ENCODE data around the gene ANKRD13D. TPM values are rescaled to one million over a fixed set of nuclear protein-coding genes. Genes with fewer than 3 reads are reported as not detected.

The ANKRD13D gene
- polyA plus RNA-seq, 1 donor: 38.8 TPM

- H3K36me3 ChIP-seq (ENCODE audit: control insufficient read depth, insufficient read depth, low read length): peaks cover 35% of the 10 kb centered on the region
- DNase-seq: no peak
Measured at GRCh38 chr11:67298786-67299185, 9.7 kb downstream of the ANKRD13D start.

GRCh38 chr11:67299471-67300191 lies 10.5 kb downstream of the ANKRD13D start:
- no peak overlapping the region for H3K4me3 ChIP-seq (ENCODE audit: low read length)
- H3K36me3 ChIP-seq (ENCODE audit: control insufficient read depth, insufficient read depth, low read length): peaks cover 35% of the 10 kb centered on the region
- no peak overlapping the region for H3K27ac ChIP-seq (ENCODE audit: low read length)
- peaks cover 13% of the 10 kb centered on the region for H3K9me3 ChIP-seq (ENCODE audit: control insufficient read depth, low read depth, low read length)
- no peaks in the 10 kb centered on the region for H3K27me3 ChIP-seq (ENCODE audit: control insufficient read depth, insufficient read depth, low read length)
- H3K4me1 ChIP-seq (ENCODE audit: control insufficient read depth, insufficient read depth, low read length): peaks cover 15% of the 10 kb centered on the region
- no CpG with 5 or more reads among the region's 29 CpGs for WGBS (ENCODE audit: insufficient coverage, low lambda C conversion rate)
- no peak for DNase-seq

More at GRCh38 chr11:67298786-67299185, 9.7 kb downstream of the ANKRD13D start:
- H3K27me3 ChIP-seq (ENCODE audit: control insufficient read depth, insufficient read depth, low read length): no peaks in the 10 kb centered on the region
- H3K9me3 ChIP-seq (ENCODE audit: control insufficient read depth, low read depth, low read length): peaks cover 10% of the 10 kb centered on the region
- peaks cover 10% of the 10 kb centered on the region for H3K4me1 ChIP-seq (ENCODE audit: control insufficient read depth, insufficient read depth, low read length)
- WGBS (ENCODE audit: insufficient coverage, low lambda C conversion rate): 100% methylated on average over 1 of the region's 7 CpGs
- H3K27ac ChIP-seq (ENCODE audit: low read length): no peak overlapping the region
- H3K4me3 ChIP-seq (ENCODE audit: low read length): no peak overlapping the region

GRCh38 chr11:67300256-67300755 lies 11.2 kb downstream of the ANKRD13D start:
- whole genome bisulfite sequencing (ENCODE audit: insufficient coverage, low lambda C conversion rate): no CpG with 5 or more reads among the region's 13 CpGs
- Histone ChIP-seq H3K9me3 (ENCODE audit: control insufficient read depth, low read depth, low read length) (peaks cover 13% of the 10 kb centered on the region), H3K27ac (ENCODE audit: low read length) (no peak overlapping the region), H3K27me3 (ENCODE audit: control insufficient read depth, insufficient read depth, low read length) (no peaks in the 10 kb centered on the region), H3K4me3 (ENCODE audit: low read length) (no peak overlapping the region), H3K36me3 (ENCODE audit: control insufficient read depth, insufficient read depth, low read length) (peaks cover 35% of the 10 kb centered on the region), H3K4me1 (ENCODE audit: control insufficient read depth, insufficient read depth, low read length) (peaks cover 18% of the 10 kb centered on the region)
- no peak for DNase-seq

- no peaks in the 10 kb centered on the region for H3K27me3 ChIP-seq (ENCODE audit: control insufficient read depth, insufficient read depth, low read length)
- no peak for DNase-seq
- H3K36me3 ChIP-seq (ENCODE audit: control insufficient read depth, insufficient read depth, low read length): peaks cover 35% of the 10 kb centered on the region
- WGBS (ENCODE audit: insufficient coverage, low lambda C conversion rate): no CpG with 5 or more reads among the region's 22 CpGs
- H3K9me3 ChIP-seq (ENCODE audit: control insufficient read depth, low read depth, low read length): peaks cover 8% of the 10 kb centered on the region
- H3K4me3 ChIP-seq (ENCODE audit: low read length): no peak overlapping the region
- no peak overlapping the region for H3K27ac ChIP-seq (ENCODE audit: low read length)
- H3K4me1 ChIP-seq (ENCODE audit: control insufficient read depth, insufficient read depth, low read length): peaks cover 18% of the 10 kb centered on the region
Measured at GRCh38 chr11:67300756-67301312, 11.7 kb downstream of the ANKRD13D start.

GRCh38 chr11:67301313-67301921 lies 12.3 kb downstream of the ANKRD13D start:
- peak overlapping the region; percentile 69 for H3K4me3 ChIP-seq (ENCODE audit: low read length)
- no peaks in the 10 kb centered on the region for H3K27me3 ChIP-seq (ENCODE audit: control insufficient read depth, insufficient read depth, low read length)
- peaks cover 4% of the 10 kb centered on the region for H3K9me3 ChIP-seq (ENCODE audit: control insufficient read depth, low read depth, low read length)
- no peak for DNase-seq
- H3K4me1 ChIP-seq (ENCODE audit: control insufficient read depth, insufficient read depth, low read length): peaks cover 18% of the 10 kb centered on the region
- H3K27ac ChIP-seq (ENCODE audit: low read length): peak overlapping the region; percentile 61
- peaks cover 36% of the 10 kb centered on the region for H3K36me3 ChIP-seq (ENCODE audit: control insufficient read depth, insufficient read depth, low read length)
- WGBS (ENCODE audit: insufficient coverage, low lambda C conversion rate): no CpG with 5 or more reads among the region's 28 CpGs

- WGBS (ENCODE audit: insufficient coverage, low lambda C conversion rate): no CpG with 5 or more reads among the region's 15 CpGs
- Histone ChIP-seq H3K36me3 (ENCODE audit: control insufficient read depth, insufficient read depth, low read length) (peaks cover 40% of the 10 kb centered on the region), H3K4me3 (ENCODE audit: low read length) (peak overlapping the region; percentile 69), H3K27ac (ENCODE audit: low read length) (peak overlapping the region; percentile 61), H3K27me3 (ENCODE audit: control insufficient read depth, insufficient read depth, low read length) (no peaks in the 10 kb centered on the region), H3K9me3 (ENCODE audit: control insufficient read depth, low read depth, low read length) (peaks cover 4% of the 10 kb centered on the region), H3K4me1 (ENCODE audit: control insufficient read depth, insufficient read depth, low read length) (peaks cover 18% of the 10 kb centered on the region)
- DNase-seq: peak in 1 of 2 donors; percentile 76
Measured at GRCh38 chr11:67301951-67302516, 12.9 kb downstream of the ANKRD13D start.

GRCh38 chr11:67302571-67303131 lies 13.5 kb downstream of the ANKRD13D start:
- peak overlapping the region; percentile 61 for H3K27ac ChIP-seq (ENCODE audit: low read length)
- DNase-seq: peak; percentile 45 to 77
- peaks cover 18% of the 10 kb centered on the region for H3K4me1 ChIP-seq (ENCODE audit: control insufficient read depth, insufficient read depth, low read length)
- peaks cover 44% of the 10 kb centered on the region for H3K36me3 ChIP-seq (ENCODE audit: control insufficient read depth, insufficient read depth, low read length)
- H3K9me3 ChIP-seq (ENCODE audit: control insufficient read depth, low read depth, low read length): peaks cover 4% of the 10 kb centered on the region
- peak overlapping the region; percentile 69 for H3K4me3 ChIP-seq (ENCODE audit: low read length)
- no CpG with 5 or more reads among the region's 23 CpGs for WGBS (ENCODE audit: insufficient coverage, low lambda C conversion rate)
- no peaks in the 10 kb centered on the region for H3K27me3 ChIP-seq (ENCODE audit: control insufficient read depth, insufficient read depth, low read length)

GRCh38 chr11:67303132-67303834 lies 14.2 kb downstream of the ANKRD13D start, which contains the start of gene SSH3:
SSH3 (plus strand) TSS chr11:67303530; CDS start chr11:67303626, 96 bp downstream.
- peak within 1 kb of the TSS; percentile 69 for H3K4me3 ChIP-seq (ENCODE audit: low read length)
- peak within 1 kb of the TSS; percentile 61 for H3K27ac ChIP-seq (ENCODE audit: low read length)
- H3K36me3 ChIP-seq (ENCODE audit: control insufficient read depth, insufficient read depth, low read length): peaks cover 51% of the 10 kb centered on the region
- no peaks in the 10 kb centered on the region for H3K27me3 ChIP-seq (ENCODE audit: control insufficient read depth, insufficient read depth, low read length)
- H3K9me3 ChIP-seq (ENCODE audit: control insufficient read depth, low read depth, low read length): peaks cover 4% of the 10 kb centered on the region
- peaks cover 18% of the 10 kb centered on the region for H3K4me1 ChIP-seq (ENCODE audit: control insufficient read depth, insufficient read depth, low read length)
- no CpG with 5 or more reads among the region's 65 CpGs for WGBS (ENCODE audit: insufficient coverage, low lambda C conversion rate)
- DNase-seq: peak; percentile 75 to 91

- Histone ChIP-seq H3K36me3 (ENCODE audit: control insufficient read depth, insufficient read depth, low read length) (peaks cover 54% of the 10 kb centered on the region), H3K4me3 (ENCODE audit: low read length) (peak overlapping the region; percentile 69), H3K27ac (ENCODE audit: low read length) (peak overlapping the region; percentile 40), H3K4me1 (ENCODE audit: control insufficient read depth, insufficient read depth, low read length) (peaks cover 18% of the 10 kb centered on the region), H3K9me3 (ENCODE audit: control insufficient read depth, low read depth, low read length) (peaks cover 4% of the 10 kb centered on the region), H3K27me3 (ENCODE audit: control insufficient read depth, insufficient read depth, low read length) (no peaks in the 10 kb centered on the region)
- no CpG with 5 or more reads among the region's 43 CpGs for WGBS (ENCODE audit: insufficient coverage, low lambda C conversion rate)
- peak in 1 of 2 donors; percentile 54 for DNase-seq
Measured at GRCh38 chr11:67303835-67304411, 14.8 kb downstream of the ANKRD13D start.
